GM19035 (cell line): ENCODE data around the gene MYL3.

Experiments used
- ATAC-seq: cut with Tn5 transposase; IDR thresholded peaks from one replicate; pipeline ENCODE4 v1.9.1; 2021; ENCODE audit not compliant: unreplicated experiment

The MYL3 gene

GRCh38 chr3:46899151-46900006, 36.1 kb upstream of the MYL3 start:
- ATAC-seq: no peak

GRCh38 chr3:46898321-46899150, 35.3 kb upstream of the MYL3 start:
- no peak for ATAC-seq

GRCh38 chr3:46897829-46898320, 34.6 kb upstream of the MYL3 start:
- no peak for ATAC-seq

- no peak for ATAC-seq
These were observed 33.8 kb upstream of the MYL3 start for GRCh38 chr3:46897031-46897430.

GRCh38 chr3:46896386-46896785, 33.1 kb upstream of the MYL3 start:
- ATAC-seq: no peak

- ATAC-seq: no peak
These were observed 32.5 kb upstream of the MYL3 start for GRCh38 chr3:46895761-46896160.

- no peak for ATAC-seq
These were observed 32.0 kb upstream of the MYL3 start for GRCh38 chr3:46895204-46895660.

GRCh38 chr3:46894256-46894655, 31.0 kb upstream of the MYL3 start:
- ATAC-seq: no peak

GRCh38 chr3:46893763-46894162, 30.5 kb upstream of the MYL3 start:
- ATAC-seq: no peak

- no peak for ATAC-seq
These were observed 30.0 kb upstream of the MYL3 start for GRCh38 chr3:46893146-46893748.

- no peak for ATAC-seq
These were observed 29.3 kb upstream of the MYL3 start for GRCh38 chr3:46892285-46893145.

GRCh38 chr3:46891132-46891531, 27.9 kb upstream of the MYL3 start:
- no peak for ATAC-seq

- no peak for ATAC-seq
These were observed 26.9 kb upstream of the MYL3 start for GRCh38 chr3:46890132-46890531.

- ATAC-seq: no peak
These were observed 26.3 kb upstream of the MYL3 start for GRCh38 chr3:46889381-46890110.

- no peak for ATAC-seq
These were observed 25.5 kb upstream of the MYL3 start for GRCh38 chr3:46888705-46889104.

GRCh38 chr3:46887980-46888494, 24.8 kb upstream of the MYL3 start:
- ATAC-seq: no peak

- no peak for ATAC-seq
These were observed 22.4 kb upstream of the MYL3 start for GRCh38 chr3:46885612-46886011.

- no peak for ATAC-seq
These were observed 21.7 kb upstream of the MYL3 start for GRCh38 chr3:46884929-46885328.

- ATAC-seq: no peak
These were observed 21.2 kb upstream of the MYL3 start for GRCh38 chr3:46884427-46884826.

- ATAC-seq: no peak
These were observed 20.6 kb upstream of the MYL3 start for GRCh38 chr3:46883830-46884185.
